ENCODE data around the gene CDC42EP1. TPM values are rescaled to one million over a fixed set of nuclear protein-coding genes. Genes with fewer than 3 reads are reported as not detected.
A peak's percentile ranks its signal among the peaks of the same experiment; 100 is the strongest.

CDC42EP1 gene
- total and polyA plus RNA-seq, 2 experiments from 2014 or later = 7.7 to 10.2 TPM

GRCh38 chr22:37608477-37609239 lies 48.4 kb downstream of the CDC42EP1 start, which contains the start of gene GGA1:
Gene GGA1, plus strand, starts transcription at chr22:37608834. Its CDS starts 27 bp downstream, at chr22:37608861.
- H3K36me3 ChIP-seq (ENCODE audit: insufficient read depth) = no peaks in the 10 kb centered on the region
- H3K79me2 ChIP-seq (replicated peaks; ENCODE audit: insufficient read depth) = peaks cover 25% of the 10 kb centered on the region
- no peaks in the 10 kb centered on the region for H3K36me3 Mint-ChIP-seq (ENCODE audit: low read depth)
- no peaks in the 10 kb centered on the region for H3K27me3 ChIP-seq (ENCODE audit: insufficient read depth)
- H3K4me3 Mint-ChIP-seq = peak within 1 kb of the TSS; percentile 86
- H4K20me1 ChIP-seq (replicated peaks; ENCODE audit: insufficient read depth) = no peaks in the 10 kb centered on the region
- peak within 1 kb of the TSS; percentile 83 for H3K4me2 ChIP-seq
- H3F3A ChIP-seq (replicated peaks; ENCODE audit: low read depth) = peaks cover 13% of the 10 kb centered on the region
- H3K4me1 ChIP-seq (ENCODE audit: insufficient read depth) = peaks cover 12% of the 10 kb centered on the region
- ATAC-seq = peak; percentile 69
- peaks cover 11% of the 10 kb centered on the region for H3K4me1 Mint-ChIP-seq
- H3K4me3 ChIP-seq = peak within 1 kb of the TSS; percentile 94
- DNase-seq (ENCODE audit: low spot score) = peak; percentile 95
- peak within 1 kb of the TSS; percentile 97 for H3K27ac Mint-ChIP-seq
- no peaks in the 10 kb centered on the region for H3K9me2 ChIP-seq (ENCODE audit: insufficient read depth)
- H3K27ac ChIP-seq (ENCODE audit: low read depth) = peak within 1 kb of the TSS; percentile 98
- H3K9me3 Mint-ChIP-seq = no peaks in the 10 kb centered on the region; the same call in 2 of the 3 replicates
- H3K27me3 Mint-ChIP-seq (ENCODE audit: insufficient read depth, low read depth, poor library complexity) = peaks cover 16% of the 10 kb centered on the region
- TF ChIP-seq REST (IDR thresholded peaks at IDR 0.05; ENCODE audit: unreplicated experiment) (no peak), POLR2AphosphoS5 (IDR thresholded peaks at IDR 0.05; ENCODE audit: low read depth) (peak; percentile 50), EZH2phosphoT487 (IDR thresholded peaks at IDR 0.05; ENCODE audit: unreplicated experiment) (no peak), JUNB (IDR thresholded peaks at IDR 0.05; ENCODE audit: unreplicated experiment) (no peak), NANOG (IDR thresholded peaks at IDR 0.05; ENCODE audit: borderline replicate concordance) (no peak), CREB1 (CRISPR knock-in tag; IDR thresholded peaks at IDR 0.05; ENCODE audit: low read depth) (peak; percentile 90)
- TF ChIP-seq, protein P1, sequence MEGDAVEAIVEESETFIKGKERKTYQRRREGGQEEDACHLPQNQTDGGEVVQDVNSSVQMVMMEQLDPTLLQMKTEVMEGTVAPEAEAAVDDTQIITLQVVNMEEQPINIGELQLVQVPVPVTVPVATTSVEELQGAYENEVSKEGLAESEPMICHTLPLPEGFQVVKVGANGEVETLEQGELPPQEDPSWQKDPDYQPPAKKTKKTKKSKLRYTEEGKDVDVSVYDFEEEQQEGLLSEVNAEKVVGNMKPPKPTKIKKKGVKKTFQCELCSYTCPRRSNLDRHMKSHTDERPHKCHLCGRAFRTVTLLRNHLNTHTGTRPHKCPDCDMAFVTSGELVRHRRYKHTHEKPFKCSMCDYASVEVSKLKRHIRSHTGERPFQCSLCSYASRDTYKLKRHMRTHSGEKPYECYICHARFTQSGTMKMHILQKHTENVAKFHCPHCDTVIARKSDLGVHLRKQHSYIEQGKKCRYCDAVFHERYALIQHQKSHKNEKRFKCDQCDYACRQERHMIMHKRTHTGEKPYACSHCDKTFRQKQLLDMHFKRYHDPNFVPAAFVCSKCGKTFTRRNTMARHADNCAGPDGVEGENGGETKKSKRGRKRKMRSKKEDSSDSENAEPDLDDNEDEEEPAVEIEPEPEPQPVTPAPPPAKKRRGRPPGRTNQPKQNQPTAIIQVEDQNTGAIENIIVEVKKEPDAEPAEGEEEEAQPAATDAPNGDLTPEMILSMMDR (conservative IDR thresholded peaks at IDR 0.05; ENCODE audit: low read depth in 2 of 2) = no peak
- H2AFZ ChIP-seq = peak within 1 kb of the TSS; percentile 69; the same call in 1 of the 2 replicates
